Hematopoietic multipotent progenitor cell treated with erythropoietin and hydrocortisone succinate and interleukin-3 and kit ligand, for 15 days (in vitro differentiated cells): ENCODE results near the gene DHDDS.
"Not testable (repeated sequence)": the region's sequence is repeated elsewhere in the genome, so short reads cannot be mapped to it uniquely, and the experiment has no call there.

Experiments
- DNase-seq: peaks from one replicate; pipeline ENCODE4 v3.0.0-alpha.2; 2015; ENCODE audit warnings: low spot score

The DHDDS gene

GRCh38 chr1:26475989-26476388, 43.9 kb downstream of the DHDDS start:
- no peak for DNase-seq

- no peak for DNase-seq
These were observed 44.8 kb downstream of the DHDDS start for GRCh38 chr1:26476958-26477357.

GRCh38 chr1:26477446-26478152, 45.5 kb downstream of the DHDDS start:
- no peak for DNase-seq

GRCh38 chr1:26478159-26478558, 46.0 kb downstream of the DHDDS start:
- DNase-seq, result no peak

GRCh38 chr1:26478988-26479387, 46.9 kb downstream of the DHDDS start:
- DNase-seq, result no peak

GRCh38 chr1:26482921-26483320, 50.8 kb downstream of the DHDDS start:
- DNase-seq, result no peak

GRCh38 chr1:26483980-26484379, 51.9 kb downstream of the DHDDS start:
- DNase-seq, result no peak

- DNase-seq, result no peak
These were observed 58.0 kb downstream of the DHDDS start for GRCh38 chr1:26490155-26490554.

GRCh38 chr1:26493267-26493666, 61.1 kb downstream of the DHDDS start:
- no peak for DNase-seq

- no peak for DNase-seq
These were observed 61.8 kb downstream of the DHDDS start for GRCh38 chr1:26493938-26494337.

GRCh38 chr1:26496861-26497260, 64.7 kb downstream of the DHDDS start:
- DNase-seq, result no peak

- no peak for DNase-seq
These were observed 66.8 kb downstream of the DHDDS start for GRCh38 chr1:26498894-26499293.

- peak; percentile 77 for DNase-seq
These were observed 68.5 kb downstream of the DHDDS start for GRCh38 chr1:26500488-26501175.

GRCh38 chr1:26510711-26511110, 78.6 kb downstream of the DHDDS start:
- not testable (repeated sequence) for DNase-seq

GRCh38 chr1:26515836-26516235, 83.7 kb downstream of the DHDDS start:
- DNase-seq, result not testable (repeated sequence)

GRCh38 chr1:26516987-26517765, 85.1 kb downstream of the DHDDS start:
- no peak for DNase-seq

GRCh38 chr1:26517766-26518049, 85.6 kb downstream of the DHDDS start:
- no peak for DNase-seq

GRCh38 chr1:26518355-26518754, 86.2 kb downstream of the DHDDS start:
- no peak for DNase-seq

- DNase-seq, result no peak
These were observed 88.2 kb downstream of the DHDDS start for GRCh38 chr1:26520339-26520738.
